ENCODE results near the gene KIF26A. TPM values are rescaled to one million over a fixed set of nuclear protein-coding genes. Genes with fewer than 3 reads are reported as not detected.

The KIF26A gene
- total and polyA plus RNA-seq, 2 of the 13 experiments (the other 11 are each of a cell fraction or from before 2014, with no cell fraction given) = not detected

GRCh38 chr14:104162495-104162894, 24.1 kb downstream of the KIF26A start:
- Histone ChIP-seq H3K4me1 (ENCODE audit: insufficient read depth, low read length) (no peaks in the 10 kb centered on the region), H3K27ac (ENCODE audit: extremely low read length, insufficient read depth, low read length) (no peak overlapping the region), H2AFZ (ENCODE audit: low read length) (no peak overlapping the region), H3K9ac (ENCODE audit: insufficient read depth, low read depth, low read length) (no peak overlapping the region), H3K4me3 (replicated peaks in 1 of 3; ENCODE audit: insufficient read depth in 1 of 3, low read depth in 2 of 3, low read length in 3 of 3) (no peak overlapping the region), H3K36me3 (replicated peaks in 1 of 2; ENCODE audit: control insufficient read depth in 1 of 2, insufficient read depth in 2 of 2, low read length in 2 of 2) (no peaks in the 10 kb centered on the region), H3K79me2 (ENCODE audit: insufficient read depth, low read length) (no peaks in the 10 kb centered on the region), H4K20me1 (ENCODE audit: insufficient read depth, low read length) (no peaks in the 10 kb centered on the region), H3K27me3 (ENCODE audit: control insufficient read depth in 1 of 2, insufficient read depth in 2 of 2, low read length in 2 of 2) (peaks cover 13 to 56% of the 10 kb centered on the region in 2 experiments; a peak in 4 of 5 replicates), H3K9me3 (ENCODE audit: low read length) (no peaks in the 10 kb centered on the region), H3K4me2 (ENCODE audit: low read depth, low read length) (no peak overlapping the region)
- no TSS peak for BruUV-seq (replicated peaks)
- no peak for FAIRE-seq
- no peak for ATAC-seq
- intact Hi-C loops (cut with micrococcal nuclease; ENCODE audit: unreplicated experiment) = no loop called here
- in situ Hi-C loops (cut with HindIII; ENCODE audit: extremely low pct_ligation_motif_present, low pct_unique_long_range_greater_than_20kb) = no loop called here
- CTCF ChIA-PET (ENCODE audit: low intra/inter-chr PET ratio, low total read pairs) = no interaction called here
- DNase-seq (ENCODE audit: low spot score) = no peak
- no CpG with 5 or more reads among the region's 9 CpGs for WGBS (ENCODE audit: low lambda C conversion rate)
- TF ChIP-seq NR2F1 (CRISPR knock-in tag; IDR thresholded peaks at IDR 0.05) (no peak), NRL (CRISPR knock-in tag; IDR thresholded peaks at IDR 0.05; ENCODE audit: borderline replicate concordance) (no peak), ZNF33B (CRISPR knock-in tag; IDR thresholded peaks at IDR 0.05) (no peak), ZNF207 (IDR thresholded peaks at IDR 0.05; ENCODE audit: borderline replicate concordance) (no peak), ZNF430 (CRISPR knock-in tag; IDR thresholded peaks at IDR 0.05) (no peak)
- TF ChIP-seq, protein P1, sequence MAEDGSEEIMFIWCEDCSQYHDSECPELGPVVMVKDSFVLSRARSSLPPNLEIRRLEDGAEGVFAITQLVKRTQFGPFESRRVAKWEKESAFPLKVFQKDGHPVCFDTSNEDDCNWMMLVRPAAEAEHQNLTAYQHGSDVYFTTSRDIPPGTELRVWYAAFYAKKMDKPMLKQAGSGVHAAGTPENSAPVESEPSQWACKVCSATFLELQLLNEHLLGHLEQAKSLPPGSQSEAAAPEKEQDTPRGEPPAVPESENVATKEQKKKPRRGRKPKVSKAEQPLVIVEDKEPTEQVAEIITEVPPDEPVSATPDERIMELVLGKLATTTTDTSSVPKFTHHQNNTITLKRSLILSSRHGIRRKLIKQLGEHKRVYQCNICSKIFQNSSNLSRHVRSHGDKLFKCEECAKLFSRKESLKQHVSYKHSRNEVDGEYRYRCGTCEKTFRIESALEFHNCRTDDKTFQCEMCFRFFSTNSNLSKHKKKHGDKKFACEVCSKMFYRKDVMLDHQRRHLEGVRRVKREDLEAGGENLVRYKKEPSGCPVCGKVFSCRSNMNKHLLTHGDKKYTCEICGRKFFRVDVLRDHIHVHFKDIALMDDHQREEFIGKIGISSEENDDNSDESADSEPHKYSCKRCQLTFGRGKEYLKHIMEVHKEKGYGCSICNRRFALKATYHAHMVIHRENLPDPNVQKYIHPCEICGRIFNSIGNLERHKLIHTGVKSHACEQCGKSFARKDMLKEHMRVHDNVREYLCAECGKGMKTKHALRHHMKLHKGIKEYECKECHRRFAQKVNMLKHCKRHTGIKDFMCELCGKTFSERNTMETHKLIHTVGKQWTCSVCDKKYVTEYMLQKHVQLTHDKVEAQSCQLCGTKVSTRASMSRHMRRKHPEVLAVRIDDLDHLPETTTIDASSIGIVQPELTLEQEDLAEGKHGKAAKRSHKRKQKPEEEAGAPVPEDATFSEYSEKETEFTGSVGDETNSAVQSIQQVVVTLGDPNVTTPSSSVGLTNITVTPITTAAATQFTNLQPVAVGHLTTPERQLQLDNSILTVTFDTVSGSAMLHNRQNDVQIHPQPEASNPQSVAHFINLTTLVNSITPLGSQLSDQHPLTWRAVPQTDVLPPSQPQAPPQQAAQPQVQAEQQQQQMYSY (CRISPR knock-in tag; IDR thresholded peaks at IDR 0.05) = no peak
- POLR2A ChIA-PET = no interaction called here

Measured in HepG2 (cell line).